Neuronal stem cell (in vitro differentiated cells): Measurements from ENCODE around the gene HPSE2.

Source experiments
- DNase-seq: peaks from one replicate; pipeline ENCODE4 v3.0.0-alpha.2; 2013; ENCODE audit warnings: low spot score
- H2AFZ ChIP-seq: one replicate; pipeline ENCODE4 v1.6.1; 2013; ENCODE audit warnings: mild to moderate bottlenecking, low read length, inconsistent platforms
- H2AK5ac ChIP-seq: 2 replicates; pipeline ENCODE4 v1.6.1; 2013; ENCODE audit warnings: low read depth, mild to moderate bottlenecking, inconsistent platforms, low read length, moderate library complexity, mixed read lengths
- H2BK120ac ChIP-seq: 2 replicates; pipeline ENCODE4 v1.6.1; 2013; ENCODE audit warnings: low read depth, mild to moderate bottlenecking, inconsistent platforms, low read length, moderate library complexity, mixed read lengths
- H2BK12ac ChIP-seq: one replicate; pipeline ENCODE4 v1.6.1; 2013; ENCODE audit warnings: low read length, inconsistent platforms
- H2BK15ac ChIP-seq: 2 replicates; pipeline ENCODE4 v1.6.1; 2013; ENCODE audit warnings: mild to moderate bottlenecking, low read length, inconsistent platforms, mixed read lengths
- H2BK5ac ChIP-seq: one replicate; pipeline ENCODE4 v1.6.1; 2013; ENCODE audit warnings: inconsistent platforms, mild to moderate bottlenecking, low read length, moderate library complexity
- H3K14ac ChIP-seq: one replicate; pipeline ENCODE4 v1.6.1; 2013; ENCODE audit warnings: low read length, inconsistent platforms
- H3K18ac ChIP-seq: 2 replicates; pipeline ENCODE4 v1.6.1; 2013; ENCODE audit warnings: low read length, inconsistent platforms
- H3K23ac ChIP-seq: 2 replicates; pipeline ENCODE4 v1.6.1; 2013; ENCODE audit warnings: low read depth, mild to moderate bottlenecking, mixed read lengths, low read length, inconsistent platforms; ENCODE audit not compliant: poor library complexity
- H3K27ac ChIP-seq: replicated peaks from 3 replicates; pipeline ENCODE4 v1.5.1; 2013; ENCODE audit warnings: low read length, inconsistent platforms
- H3K27me3 ChIP-seq, 3 experiments: 2 replicates each; pipeline ENCODE4 v1.6.1; 2013; ENCODE audit warnings: low read length in 3 of 3, mild to moderate bottlenecking in 2 of 3, inconsistent platforms in 1 of 3, low read depth in 1 of 3, mixed read lengths in 1 of 3, moderate library complexity in 1 of 3; ENCODE audit not compliant: control insufficient read depth in 3 of 3, insufficient read depth in 3 of 3
- H3K36me3 ChIP-seq, 2 donors: replicated peaks in 1 of 2; 2 replicates each; pipeline ENCODE4 v1.6.1; 2013; ENCODE audit warnings: low read length in 2 of 2; ENCODE audit not compliant: control insufficient read depth in 2 of 2, insufficient read depth in 2 of 2
- H3K4ac ChIP-seq: 2 replicates; pipeline ENCODE4 v1.6.1; 2013; ENCODE audit warnings: inconsistent platforms, mild to moderate bottlenecking, low read length, moderate library complexity
- H3K4me1 ChIP-seq, 2 donors: 1 replicate in 1 of 2; 2 replicates in 1 of 2; pipeline ENCODE4 v1.6.1; 2013; ENCODE audit warnings: low read length in 2 of 2, low read depth in 1 of 2; ENCODE audit not compliant: control insufficient read depth in 2 of 2, insufficient read depth in 1 of 2
- H3K4me2 ChIP-seq: one replicate; pipeline ENCODE4 v1.6.1; 2013; ENCODE audit warnings: mild to moderate bottlenecking, low read length, inconsistent platforms; ENCODE audit not compliant: insufficient read depth, poor library complexity, severe bottlenecking
- H3K4me3 ChIP-seq, 2 donors: 2 replicates each; pipeline ENCODE4 v1.5.1; 2013; ENCODE audit warnings: low read length in 2 of 2, mild to moderate bottlenecking in 2 of 2, inconsistent platforms in 1 of 2, moderate library complexity in 1 of 2
- H3K79me1 ChIP-seq: one replicate; pipeline ENCODE4 v1.6.1; 2013; ENCODE audit warnings: low read depth, mild to moderate bottlenecking, inconsistent platforms, low read length, moderate library complexity
- H3K9ac ChIP-seq: one replicate; pipeline ENCODE4 v1.6.1; 2013; ENCODE audit warnings: mild to moderate bottlenecking, low read depth, low read length, inconsistent platforms; ENCODE audit not compliant: poor library complexity
- H3K9me3 ChIP-seq, 2 donors: replicated peaks in 1 of 2; 2 replicates each; pipeline versions ENCODE3 to v1.6.1; 2013; ENCODE audit warnings: low read length in 2 of 2, mild to moderate bottlenecking in 2 of 2, inconsistent platforms in 1 of 2, low read depth in 1 of 2, mixed read lengths in 1 of 2, moderate library complexity in 1 of 2; ENCODE audit not compliant: control insufficient read depth in 2 of 2, insufficient read depth in 1 of 2
- H4K8ac ChIP-seq: one replicate; pipeline ENCODE4 v1.6.1; 2013; ENCODE audit warnings: low read depth, mild to moderate bottlenecking, inconsistent platforms, low read length, moderate library complexity
- H4K91ac ChIP-seq: one replicate; pipeline ENCODE4 v1.6.1; 2013; ENCODE audit warnings: low read length, low read depth, mild to moderate bottlenecking, inconsistent platforms; ENCODE audit not compliant: poor library complexity
- WGBS, 2 donors: extraction: QIAGEN DNeasy Blood & Tissue Kit; methylation state at CpG; one replicate each; pipeline ENCODE4 v1.1.7; 2013; ENCODE audit warnings: missing lambda C conversion rate in 2 of 2, mixed read lengths in 1 of 2; ENCODE audit not compliant: insufficient read length in 2 of 2, insufficient replicate concordance in 1 of 2; ENCODE audit errors: extremely low coverage in 2 of 2; 5-methylcytosine and 5-hydroxymethylcytosine counted together
- small RNA-seq: library from polyadenylated mRNA; stranded (forward); fragments of <200 nt; extraction: miRNeasy Mini kit (QIAGEN cat#:217004); gene quantifications from one replicate; pipeline ENCODE3, GENCODE V24; 2013; ENCODE audit not compliant: insufficient read depth

The HPSE2 gene

DNA sequence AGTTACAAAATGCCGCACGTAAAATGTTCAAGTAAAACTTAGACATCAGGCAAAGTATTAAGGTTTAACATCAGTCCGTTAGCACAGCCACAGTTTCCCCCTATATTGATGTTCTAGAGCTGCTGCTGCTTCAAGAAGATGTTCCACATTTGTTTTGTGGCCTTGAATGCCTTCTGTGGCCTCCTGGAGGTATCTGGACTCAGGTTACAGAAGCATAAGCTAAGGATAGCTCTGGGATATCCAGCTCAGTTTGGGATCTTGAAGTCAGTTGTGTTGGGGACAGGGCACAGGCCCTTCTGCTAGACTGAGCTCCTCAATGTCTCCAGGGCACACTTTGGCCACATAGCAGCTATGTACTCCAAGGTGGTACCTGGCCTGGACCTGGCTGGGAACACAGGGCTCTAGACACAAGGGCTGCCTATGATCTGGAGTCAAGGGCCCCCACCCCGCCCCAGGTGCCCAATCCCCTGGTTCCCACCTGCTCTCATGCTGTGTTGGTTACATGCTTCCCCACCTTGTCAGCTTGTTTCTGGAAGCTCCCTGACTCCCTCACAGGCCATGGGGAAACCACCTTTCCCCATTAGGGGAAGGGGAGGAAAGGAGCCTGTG is 825.4 kb downstream of the HPSE2 start:
- Histone ChIP-seq H2BK120ac (no peak overlapping the region), H3K18ac (no peak overlapping the region), H3K36me3 (no peaks in the 10 kb centered on the region), H2AK5ac (no peak overlapping the region), H3K27me3 (no peaks in the 10 kb centered on the region), H3K23ac (no peak overlapping the region), H4K8ac (no peak overlapping the region), H3K27ac (no peak overlapping the region), H3K4me1 (peaks cover 2 to 11% of the 10 kb centered on the region in 2 donors), H3K9ac (no peak overlapping the region), H4K91ac (no peak overlapping the region), H3K9me3 (no peaks in the 10 kb centered on the region), H2BK15ac (no peak overlapping the region), H3K4ac (no peak overlapping the region), H3K4me3 (no peak overlapping the region), H2BK5ac (no peak overlapping the region), H3K4me2 (no peak overlapping the region), H2AFZ (no peak overlapping the region), H3K79me1 (no peaks in the 10 kb centered on the region), H3K14ac (peak overlapping the region; percentile 10), H2BK12ac (no peak overlapping the region)
- DNase-seq: no peak
- no CpG with 5 or more reads among the region's 4 CpGs for WGBS, 2 donors

- WGBS, 2 donors: no CpG with 5 or more reads among the region's 4 CpGs
- Histone ChIP-seq H4K8ac (no peak overlapping the region), H3K14ac (no peak overlapping the region), H2BK12ac (no peak overlapping the region), H4K91ac (no peak overlapping the region), H3K9ac (no peak overlapping the region), H2BK5ac (no peak overlapping the region), H3K9me3 (no peaks in the 10 kb centered on the region), H3K79me1 (no peaks in the 10 kb centered on the region), H3K4me2 (no peak overlapping the region), H2BK120ac (no peak overlapping the region), H2AFZ (no peak overlapping the region), H3K27me3 (no peaks in the 10 kb centered on the region), H2BK15ac (no peak overlapping the region), H2AK5ac (no peak overlapping the region), H3K36me3 (no peaks in the 10 kb centered on the region), H3K4me3 (no peak overlapping the region), H3K27ac (no peak overlapping the region), H3K23ac (no peak overlapping the region), H3K4ac (no peak overlapping the region), H3K18ac (no peak overlapping the region), H3K4me1 (no peaks in the 10 kb centered on the region)
- no peak for DNase-seq
These were observed 826.9 kb downstream of the HPSE2 start for GRCh38 chr10:98408799-98409198.

- H3K4me3 ChIP-seq: peak overlapping the region in 1 of 2 donors; percentile 45
- no peak overlapping the region for H2BK120ac ChIP-seq
These were observed 827.9 kb downstream of the HPSE2 start for GRCh38 chr10:98407744-98408241.

More at GRCh38 chr10:98407744-98408241, 827.9 kb downstream of the HPSE2 start:
- Histone ChIP-seq H2AFZ (no peak overlapping the region), H3K27ac (no peak overlapping the region), H3K36me3 (no peaks in the 10 kb centered on the region), H3K9ac (no peak overlapping the region), H4K91ac (no peak overlapping the region), H4K8ac (no peak overlapping the region), H2AK5ac (peak overlapping the region; percentile 22), H2BK5ac (no peak overlapping the region), H3K4ac (no peak overlapping the region), H3K79me1 (no peaks in the 10 kb centered on the region), H2BK15ac (no peak overlapping the region), H3K14ac (no peak overlapping the region), H3K9me3 (no peaks in the 10 kb centered on the region), H2BK12ac (no peak overlapping the region), H3K23ac (no peak overlapping the region), H3K4me1 (no peaks in the 10 kb centered on the region), H3K4me2 (no peak overlapping the region), H3K27me3 (no peaks in the 10 kb centered on the region), H3K18ac (no peak overlapping the region)
- WGBS, 2 donors: no CpG with 5 or more reads among the region's 18 CpGs
- DNase-seq: no peak

Small RNA genes within 50 kb of the gene (small RNA-seq; reads per million reads assigned to genes)
- 11.8 reads per million, percentile 64 among the genes with 10 or more reads in this experiment for gene MIR4685
- 49.7 reads per million, percentile 93 among the genes with 10 or more reads in this experiment for gene MIR6507
